Stimulated activated CD8-positive, alpha-beta memory T cell treated with anti-CD3 and anti-CD28 coated beads, Interleukin-12 subunit alpha, Interleukin-12 subunit beta, amount 100 ng/mL, for 1 hour (primary cell): ENCODE data around the gene FAM240A.

Source experiments
- DNase-seq: peaks from one replicate; pipeline ENCODE4 v3.0.0-alpha.2; 2020; ENCODE audit warnings: low read depth

FAM240A gene

GRCh38 chr3:46674031-46674845, 61.9 kb downstream of the FAM240A start:
- no peak for DNase-seq

- DNase-seq, result no peak
These were observed 63.1 kb downstream of the FAM240A start for GRCh38 chr3:46675426-46675825.
